ENCODE data around the gene JAKMIP1. TPM values are rescaled to one million over a fixed set of nuclear protein-coding genes. Genes with fewer than 3 reads are reported as not detected.

The JAKMIP1 gene
- polyA plus RNA-seq, 3 donors = 0.08 TPM; not detected in 2

DNA sequence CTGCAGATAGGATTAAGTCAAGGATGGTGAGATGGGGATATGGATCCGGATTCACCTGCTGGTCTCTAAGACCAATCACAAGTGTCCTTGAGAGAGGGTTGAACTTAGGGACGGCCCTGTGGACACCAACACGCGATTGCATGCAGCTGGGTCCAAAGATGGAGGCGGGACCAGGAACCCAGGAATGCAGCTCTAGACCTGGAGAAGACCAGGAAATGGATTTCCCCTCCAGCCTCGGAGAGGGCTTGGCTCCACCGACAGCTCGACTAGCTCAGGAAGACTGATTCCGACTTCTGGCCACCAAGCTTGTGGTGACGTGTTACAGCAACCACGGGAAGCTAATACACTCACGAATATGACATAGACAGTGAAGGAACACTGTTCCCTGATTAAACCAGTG is 186.8 kb downstream of the JAKMIP1 start:
- H3K4me1 Mint-ChIP-seq = no peaks in the 10 kb centered on the region
- no peak overlapping the region for H3K27ac Mint-ChIP-seq
- no peaks in the 10 kb centered on the region for H3K9me3 ChIP-seq (replicated peaks in 1 of 2; ENCODE audit: control insufficient read depth in 1 of 2, insufficient read depth in 1 of 2, low read length in 2 of 2)
- H3K9ac ChIP-seq (ENCODE audit: insufficient read depth, low read length, poor library complexity, severe bottlenecking) = no peak overlapping the region
- H3K36me3 ChIP-seq (replicated peaks in 1 of 2; ENCODE audit: control insufficient read depth in 1 of 2, insufficient read depth in 2 of 2, low read length in 2 of 2) = no peaks in the 10 kb centered on the region
- no peak overlapping the region for H2AFZ ChIP-seq (ENCODE audit: insufficient read depth, low read depth, low read length, poor library complexity, severe bottlenecking)
- H3K4me3 ChIP-seq (replicated peaks in 1 of 3; ENCODE audit: low read depth in 2 of 3, low read length in 3 of 3) = no peak overlapping the region
- TF ChIP-seq CTCF (IDR thresholded peaks at IDR 0.05) = no peak
- H3K79me2 ChIP-seq (ENCODE audit: insufficient read depth, low read length) = no peaks in the 10 kb centered on the region
- no peak overlapping the region for H3K4me2 ChIP-seq (replicated peaks; ENCODE audit: extremely low read depth, low read length, poor library complexity, severe bottlenecking)
- no peak overlapping the region for H3K4me3 Mint-ChIP-seq
- no peak for DNase-seq
- no peaks in the 10 kb centered on the region for H3K4me1 ChIP-seq (ENCODE audit: control insufficient read depth in 1 of 2, insufficient read depth in 2 of 2, low read length in 2 of 2)
- H3K36me3 Mint-ChIP-seq = no peaks in the 10 kb centered on the region
- H3K27me3 Mint-ChIP-seq (ENCODE audit: low read depth in 3 of 3) = peaks cover 12 to 21% (median 13%) of the 10 kb centered on the region in 3 donors
- no peaks in the 10 kb centered on the region for H4K20me1 ChIP-seq (ENCODE audit: insufficient read depth, low read length)
- no peaks in the 10 kb centered on the region for H3K9me3 Mint-ChIP-seq
- no peak overlapping the region for H3K27ac ChIP-seq (ENCODE audit: low read depth in 1 of 2, low read length in 2 of 2)
- intact Hi-C loops (cut with micrococcal nuclease) = no loop called here
- WGBS (ENCODE audit: insufficient coverage) = 89% methylated on average over 12 of the region's 12 CpGs
- peaks cover 0 to 4% of the 10 kb centered on the region in 2 donors for H3K27me3 ChIP-seq (ENCODE audit: control insufficient read depth in 2 of 2, insufficient read depth in 2 of 2, low read length in 2 of 2)

DNA sequence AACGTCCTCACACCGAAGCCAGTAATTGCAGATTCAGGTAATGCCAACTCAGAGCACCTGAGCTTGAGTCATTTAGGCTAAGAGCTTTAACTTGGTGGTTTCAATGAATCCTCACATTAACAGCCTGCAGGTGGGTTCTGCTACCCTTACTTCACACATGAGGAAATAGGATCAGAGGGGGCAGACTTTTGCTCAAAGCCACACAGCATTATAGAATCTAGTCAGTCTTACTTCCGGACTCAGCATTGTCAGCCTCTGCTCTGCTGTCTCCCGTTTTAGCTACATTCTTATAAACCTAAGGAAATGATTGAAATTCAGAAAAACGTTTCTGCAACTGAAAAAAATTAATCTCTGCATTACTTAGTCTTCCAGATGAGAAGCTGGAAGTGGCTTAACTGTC is 188.1 kb downstream of the JAKMIP1 start:
- no peaks in the 10 kb centered on the region for H3K9me3 Mint-ChIP-seq
- H4K20me1 ChIP-seq (ENCODE audit: insufficient read depth, low read length) = no peaks in the 10 kb centered on the region
- no peak overlapping the region for H3K4me3 Mint-ChIP-seq
- no peaks in the 10 kb centered on the region for H3K79me2 ChIP-seq (ENCODE audit: insufficient read depth, low read length)
- H3K27ac ChIP-seq (ENCODE audit: low read depth in 1 of 2, low read length in 2 of 2) = no peak overlapping the region
- no peak overlapping the region for H3K9ac ChIP-seq (ENCODE audit: insufficient read depth, low read length, poor library complexity, severe bottlenecking)
- no peak overlapping the region for H3K4me2 ChIP-seq (replicated peaks; ENCODE audit: extremely low read depth, low read length, poor library complexity, severe bottlenecking)
- H3K27me3 ChIP-seq (ENCODE audit: control insufficient read depth in 2 of 2, insufficient read depth in 2 of 2, low read length in 2 of 2) = peaks cover 0 to 4% of the 10 kb centered on the region in 2 donors
- no peaks in the 10 kb centered on the region for H3K36me3 ChIP-seq (replicated peaks in 1 of 2; ENCODE audit: control insufficient read depth in 1 of 2, insufficient read depth in 2 of 2, low read length in 2 of 2)
- DNase-seq = no peak
- intact Hi-C loops (cut with micrococcal nuclease) = no loop called here
- no peak overlapping the region for H3K4me3 ChIP-seq (replicated peaks in 1 of 3; ENCODE audit: low read depth in 2 of 3, low read length in 3 of 3)
- H3K4me1 Mint-ChIP-seq = no peaks in the 10 kb centered on the region
- 66% methylated on average over 2 of the region's 5 CpGs for WGBS (ENCODE audit: insufficient coverage)
- H3K4me1 ChIP-seq (ENCODE audit: control insufficient read depth in 1 of 2, insufficient read depth in 2 of 2, low read length in 2 of 2) = no peaks in the 10 kb centered on the region
- TF ChIP-seq CTCF (IDR thresholded peaks at IDR 0.05) = no peak
- H3K27ac Mint-ChIP-seq = no peak overlapping the region
- peaks cover 15 to 24% (median 20%) of the 10 kb centered on the region in 3 donors for H3K27me3 Mint-ChIP-seq (ENCODE audit: low read depth in 3 of 3)
- H3K36me3 Mint-ChIP-seq = no peaks in the 10 kb centered on the region
- H2AFZ ChIP-seq (ENCODE audit: insufficient read depth, low read depth, low read length, poor library complexity, severe bottlenecking) = no peak overlapping the region
- no peaks in the 10 kb centered on the region for H3K9me3 ChIP-seq (replicated peaks in 1 of 2; ENCODE audit: control insufficient read depth in 1 of 2, insufficient read depth in 1 of 2, low read length in 2 of 2)

Data from CD14-positive monocyte (primary cell).